HG03095 (cell line): ENCODE measurements around the gene EVI5L.
"Not testable (repeated sequence)": the region's sequence is repeated elsewhere in the genome, so short reads cannot be mapped to it uniquely, and the experiment has no call there.

Source experiments
- ATAC-seq: cut with Tn5 transposase; IDR thresholded peaks from one replicate; pipeline ENCODE4 v1.9.1; 2021; ENCODE audit warnings: moderate library complexity; ENCODE audit not compliant: unreplicated experiment

EVI5L gene

DNA sequence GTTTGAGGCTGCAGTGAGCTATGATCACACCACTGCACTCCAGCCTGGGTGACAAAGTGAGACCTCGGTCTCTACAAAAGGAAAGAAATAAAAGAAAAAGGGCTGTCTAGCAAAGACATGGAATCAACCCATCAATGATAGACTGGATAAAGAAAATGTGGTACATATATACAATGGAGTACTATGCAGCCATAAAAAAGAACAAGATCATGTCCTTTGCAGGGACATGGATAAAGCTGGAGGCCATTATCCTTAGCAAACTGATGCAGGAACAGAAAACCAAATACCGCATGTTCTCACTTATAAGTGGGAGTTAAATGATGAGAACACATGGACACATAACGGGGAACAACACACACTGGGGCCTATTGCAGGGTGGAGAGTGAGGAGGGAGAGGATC, 14.0 kb upstream of the EVI5L start:
- ATAC-seq, result not testable (repeated sequence)

DNA sequence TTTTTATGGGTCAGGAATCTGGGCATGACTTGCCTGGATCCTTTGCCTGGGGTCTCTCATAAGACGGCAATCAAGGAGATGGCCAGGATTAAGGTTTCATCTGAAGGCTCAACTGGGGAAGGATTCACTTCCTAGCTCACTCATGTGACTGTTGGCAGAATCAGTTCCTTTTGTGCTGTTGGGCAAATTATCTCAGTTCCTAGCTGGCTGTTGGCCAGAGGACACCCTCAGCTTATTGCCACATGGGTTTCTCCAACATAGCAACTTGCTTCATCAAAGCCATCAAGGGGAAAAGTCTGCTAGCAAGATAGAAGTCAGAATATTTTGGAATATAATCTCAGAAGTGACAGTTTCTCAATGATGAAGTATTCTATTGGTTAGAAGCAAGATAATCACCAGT, 12.2 kb upstream of the EVI5L start:
- ATAC-seq, result no peak

GRCh38 chr19:7818806-7819205, 11.2 kb upstream of the EVI5L start:
- ATAC-seq, result no peak

- ATAC-seq, result no peak
Measured at GRCh38 chr19:7819337-7819736, 10.7 kb upstream of the EVI5L start.

- no peak for ATAC-seq
Measured at GRCh38 chr19:7820588-7820987, 9.4 kb upstream of the EVI5L start.

DNA sequence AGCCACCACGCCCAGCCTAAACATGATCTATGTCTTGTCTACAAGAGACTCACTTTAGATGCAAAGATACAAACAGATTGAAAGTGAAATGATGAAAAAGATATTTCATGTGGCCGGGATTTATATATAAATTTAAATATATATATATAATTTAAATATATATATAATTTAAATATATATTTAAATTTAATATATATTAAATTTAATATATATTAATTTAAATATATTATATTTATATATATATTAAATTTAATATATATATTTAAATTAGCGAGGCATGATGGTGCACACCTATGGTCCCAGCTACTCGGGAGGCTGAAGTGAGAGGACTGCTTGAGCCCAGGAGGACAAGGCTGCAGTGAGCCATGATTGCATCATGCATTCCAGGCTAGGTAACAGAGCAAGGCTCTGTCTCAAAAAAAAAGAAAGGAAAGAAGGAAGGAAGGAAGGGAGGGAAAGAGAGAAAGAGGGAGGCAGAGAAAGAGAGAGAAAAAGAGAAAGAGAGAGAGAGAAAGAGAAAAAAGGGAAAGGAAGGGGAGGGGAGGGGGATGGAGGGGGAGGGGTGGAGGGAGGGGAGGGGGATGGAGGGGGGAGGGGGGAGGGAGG, 7.0 kb upstream of the EVI5L start:
- ATAC-seq, result no peak

DNA sequence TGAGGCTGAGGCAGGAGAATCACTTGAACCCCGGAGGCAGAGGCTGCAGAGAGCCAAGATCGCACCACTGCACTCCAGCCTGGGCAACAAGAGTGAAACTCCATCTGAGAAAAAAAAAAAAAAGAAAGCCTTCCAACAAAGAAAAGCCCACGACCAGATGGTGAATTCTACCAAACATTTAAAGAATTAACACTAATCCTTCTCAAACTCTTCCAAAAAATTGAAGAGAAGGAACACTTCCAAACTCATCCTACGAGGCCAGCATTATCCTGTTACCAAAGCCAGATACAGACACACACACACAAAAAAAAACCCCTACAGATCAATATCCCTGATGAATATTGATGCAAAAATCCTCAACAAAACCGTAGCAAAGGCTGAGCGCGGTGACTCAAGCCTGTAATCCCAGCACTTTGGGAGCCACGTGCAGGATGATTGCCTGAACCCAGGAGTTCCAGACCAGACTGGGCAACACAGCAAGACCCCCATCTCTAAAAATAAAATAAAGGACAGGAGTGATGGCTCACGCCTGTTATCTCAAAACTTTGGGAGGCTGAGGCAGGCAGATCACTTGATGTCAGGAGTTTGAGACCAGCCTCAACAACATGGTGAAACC, 6.2 kb upstream of the EVI5L start:
- no peak for ATAC-seq

DNA sequence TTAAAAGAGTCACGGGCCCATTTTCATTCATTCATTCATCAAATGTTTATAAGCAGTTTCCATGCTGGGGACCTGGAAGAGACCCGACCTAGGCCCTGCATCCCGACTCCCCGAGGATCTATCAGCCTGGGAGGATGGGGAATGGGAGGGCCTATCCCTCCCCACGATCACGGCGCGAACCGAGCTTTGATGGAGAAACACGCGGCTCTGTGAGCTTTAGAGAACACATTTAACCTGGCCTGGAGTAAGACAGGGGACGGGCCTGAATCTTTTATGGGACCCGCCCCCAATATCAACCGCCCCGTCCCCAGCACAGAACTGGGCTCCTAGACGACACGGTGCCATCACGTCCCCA, 875 bp upstream of the EVI5L start:
- no peak for ATAC-seq

- no peak for ATAC-seq
Measured at GRCh38 chr19:7830272-7830771, 304 bp downstream of the EVI5L start.

DNA sequence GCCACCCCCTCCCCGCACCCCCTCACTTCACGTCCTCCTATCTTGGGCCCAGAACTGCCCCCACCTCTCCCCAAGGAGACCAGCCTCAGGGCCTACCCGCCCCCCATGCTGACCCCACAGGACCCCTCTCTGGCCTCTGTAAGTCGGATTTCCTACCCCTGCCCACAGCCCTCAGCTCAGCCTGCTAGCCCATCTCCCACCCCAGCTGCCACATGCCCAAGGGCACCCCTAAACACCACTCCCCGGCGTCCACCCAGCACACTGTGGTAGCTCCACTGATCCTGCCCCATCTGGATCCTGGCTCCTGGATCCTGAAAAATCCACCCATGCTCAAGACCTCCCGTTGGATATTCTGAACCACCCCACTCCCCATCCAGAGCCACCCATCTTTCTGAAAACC, 805 bp downstream of the EVI5L start:
- ATAC-seq, result no peak

- ATAC-seq, result no peak
Measured at GRCh38 chr19:7831452-7831851, 1.4 kb downstream of the EVI5L start.

DNA sequence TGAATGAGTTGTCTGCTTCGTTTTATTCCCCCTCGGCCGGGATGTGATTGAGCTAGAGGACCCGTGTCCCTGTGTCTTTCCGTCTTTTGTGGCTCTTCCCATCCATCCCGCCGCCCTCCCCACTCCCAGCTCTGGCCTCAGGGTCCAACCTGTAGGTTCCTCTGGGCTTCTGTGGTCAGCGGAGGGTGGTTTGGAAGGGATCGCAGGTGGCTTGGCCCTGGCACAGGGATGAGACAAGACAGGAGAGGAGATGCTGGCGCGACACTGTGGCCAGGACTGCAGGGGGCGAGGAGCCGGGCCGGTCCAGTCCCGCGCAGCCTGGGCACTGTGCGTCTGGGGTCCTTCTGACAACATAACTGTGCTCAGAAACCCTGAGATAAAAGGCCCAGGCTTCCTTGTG, 2.0 kb downstream of the EVI5L start:
- no peak for ATAC-seq

GRCh38 chr19:7832781-7833180, 2.8 kb downstream of the EVI5L start:
- no peak for ATAC-seq

- ATAC-seq, result no peak
Measured at GRCh38 chr19:7833225-7834099, 3.4 kb downstream of the EVI5L start.

DNA sequence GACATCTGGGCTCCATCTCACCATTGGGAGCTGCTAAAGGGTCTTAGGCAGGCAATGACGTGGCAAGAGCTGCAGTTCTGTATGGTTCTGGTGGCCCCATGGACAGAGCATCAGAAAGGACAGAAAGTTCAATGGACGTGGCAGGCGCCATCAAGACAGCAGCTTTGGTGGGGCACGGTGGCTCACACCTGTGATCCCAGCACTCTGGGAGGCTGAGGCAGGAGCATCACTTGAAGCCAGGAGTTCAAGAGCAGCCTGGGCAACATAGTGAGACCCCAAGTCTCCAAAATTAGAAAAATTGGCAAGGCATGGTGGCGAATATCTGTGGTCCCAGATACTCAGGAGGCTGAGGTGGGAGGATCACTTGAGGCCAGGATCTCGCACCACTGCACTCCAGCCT, 9.5 kb downstream of the EVI5L start:
- no peak for ATAC-seq

DNA sequence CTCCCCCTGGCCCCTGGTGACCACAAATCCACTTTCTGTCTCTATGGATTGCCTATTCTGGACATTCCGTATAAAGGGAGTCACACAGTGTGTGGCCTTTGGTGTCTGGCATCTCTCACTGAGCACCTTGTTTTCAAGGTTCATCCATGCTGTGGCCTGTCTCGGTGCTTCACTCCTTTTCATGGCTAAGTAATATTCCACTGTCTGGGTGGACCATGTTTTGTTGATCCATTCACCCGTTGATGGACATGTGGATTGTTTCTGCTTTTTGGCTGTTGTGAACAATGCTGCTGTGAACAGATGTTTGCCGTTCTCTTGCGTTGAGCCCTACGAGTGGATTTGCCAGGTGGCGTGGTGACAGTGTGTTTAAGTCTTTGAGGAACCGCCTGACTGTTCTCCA, 10.6 kb downstream of the EVI5L start:
- ATAC-seq, result no peak

GRCh38 chr19:7841751-7842660, 12.0 kb downstream of the EVI5L start:
- no peak for ATAC-seq

- ATAC-seq, result no peak
Measured at GRCh38 chr19:7842661-7843294, 12.8 kb downstream of the EVI5L start.

DNA sequence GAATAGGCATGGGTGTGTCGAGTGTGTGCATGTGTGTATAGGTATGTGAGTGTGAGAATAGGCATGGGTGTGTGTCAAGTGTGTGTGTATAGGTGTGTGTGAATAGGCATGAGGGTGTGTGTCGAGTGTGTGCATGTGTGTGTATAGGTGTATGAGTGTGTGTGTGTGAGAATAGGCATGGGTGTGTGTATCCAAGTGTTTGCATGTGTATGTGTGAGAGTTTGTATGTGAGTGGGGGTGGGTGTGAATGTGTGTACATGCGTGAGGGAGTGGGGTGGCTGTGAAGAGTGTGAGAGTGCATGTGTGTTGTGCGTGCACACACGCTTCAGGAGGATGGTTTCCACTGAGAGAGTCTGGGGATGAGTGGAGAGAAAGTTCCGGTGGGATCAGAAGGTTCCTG, 13.5 kb downstream of the EVI5L start:
- ATAC-seq, result no peak

DNA sequence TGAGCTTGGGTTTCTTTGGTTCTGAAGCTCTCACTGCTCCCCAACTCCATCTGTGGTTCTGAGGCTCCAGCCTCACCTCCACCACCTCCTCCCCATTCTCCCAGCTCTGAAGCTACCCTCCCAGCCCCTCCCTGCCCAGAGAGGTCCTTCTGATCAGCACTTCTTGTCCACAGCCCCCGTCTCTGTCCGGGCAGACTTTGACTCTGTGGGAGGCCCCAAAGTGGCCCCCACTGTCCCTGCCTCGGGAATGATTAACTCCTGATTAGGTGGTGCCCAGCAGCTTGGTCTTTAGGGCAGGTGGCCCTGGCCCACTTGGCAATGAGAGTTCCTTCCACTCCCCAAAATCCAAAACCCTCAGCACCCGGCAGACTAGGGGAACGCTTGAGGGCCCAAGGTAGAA, 14.4 kb downstream of the EVI5L start:
- no peak for ATAC-seq

DNA sequence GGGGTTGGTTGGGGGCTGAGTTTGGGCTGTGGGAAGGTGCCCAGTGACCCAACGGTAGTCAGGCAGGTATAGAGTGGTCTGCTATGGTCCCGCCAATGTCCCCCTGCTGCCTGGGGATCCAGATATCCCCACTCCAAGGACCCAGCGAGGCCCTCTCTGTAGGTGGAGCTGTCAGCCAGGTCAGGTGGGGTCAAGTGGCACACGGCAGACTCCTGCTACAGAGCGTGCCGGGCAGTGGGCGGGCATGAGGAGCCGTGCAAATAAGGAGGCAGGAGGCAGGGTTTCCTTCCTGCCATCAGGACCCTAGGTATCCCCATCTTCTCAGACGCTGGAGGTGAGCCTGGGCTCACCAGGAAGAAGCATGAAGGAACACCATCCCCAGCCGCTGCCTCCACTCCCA, 14.9 kb downstream of the EVI5L start:
- no peak for ATAC-seq
